H1 (cell line): ENCODE results near the gene SLC6A7. TPM values are rescaled to one million over a fixed set of nuclear protein-coding genes. Genes with fewer than 3 reads are reported as not detected.

Source experiments
- CTCF ChIA-PET: fragments of 300-600 bp; sonication (Branson Sonifier 250); formaldehyde crosslinking; loops from one replicate; lab custom pipeline; 2021; ENCODE audit not compliant: partially characterized antibody; lab: Charles Lee
- POLR2A ChIA-PET: fragments of 300-600 bp; sonication (Branson Sonifier 250); formaldehyde crosslinking; loops from one replicate; lab custom pipeline; 2021; ENCODE audit warnings: inconsistent platforms; ENCODE audit not compliant: partially characterized antibody; lab: Charles Lee
- DNase-seq, 2 experiments: peaks; one replicate each; pipeline versions ENCODE4 v3.0.0 to v3.0.0-alpha.2; 2010 to 2022; ENCODE audit warnings: low spot score in 2 of 2, low read depth in 1 of 2, mixed read lengths in 1 of 2
- FAIRE-seq: peaks from 2 replicates; lab custom pipeline; 2011; peaks lifted over from hg19 to GRCh38; lab: Jason Lieb, UNC
- H2AFZ ChIP-seq: 2 replicates; pipeline ENCODE4 v1.8.1; 2012; ENCODE audit warnings: low read length, inconsistent platforms
- H2AK5ac ChIP-seq: 2 replicates; pipeline ENCODE4 v1.6.1; 2013; ENCODE audit warnings: low read depth, low read length
- H2BK120ac ChIP-seq: replicated peaks from 2 replicates; pipeline ENCODE3; 2013; ENCODE audit warnings: low read depth, low read length, inconsistent platforms
- H2BK12ac ChIP-seq: 2 replicates; pipeline ENCODE4 v1.6.1; 2013; ENCODE audit warnings: low read depth, low read length
- H2BK15ac ChIP-seq: 2 replicates; pipeline ENCODE4 v1.6.1; 2013; ENCODE audit warnings: low read length
- H2BK20ac ChIP-seq: 2 replicates; pipeline ENCODE4 v1.6.1; 2013; ENCODE audit warnings: low read length
- H2BK5ac ChIP-seq: 2 replicates; pipeline ENCODE4 v1.6.1; 2013; ENCODE audit warnings: low read depth, low read length
- H3K14ac ChIP-seq: 2 replicates; pipeline ENCODE4 v1.6.1; 2013; ENCODE audit warnings: inconsistent platforms; ENCODE audit not compliant: insufficient read length
- H3K18ac ChIP-seq: 2 replicates; pipeline ENCODE4 v1.6.1; 2013; ENCODE audit warnings: low read length; ENCODE audit errors: extremely low read depth
- H3K23ac ChIP-seq: 2 replicates; pipeline ENCODE4 v1.6.1; 2013; ENCODE audit warnings: inconsistent platforms; ENCODE audit not compliant: insufficient read length
- H3K23me2 ChIP-seq: 2 replicates; pipeline ENCODE4 v1.6.1; 2013; ENCODE audit warnings: low read depth, low read length
- H3K27ac ChIP-seq: 2 replicates; pipeline ENCODE4 v1.6.1; 2011; ENCODE audit warnings: low read depth, low read length, inconsistent platforms
- H3K27me3 ChIP-seq, 4 experiments: replicated peaks in 1 of 4; 1 replicate in 1 of 4; 2 replicates in 3 of 4; pipeline versions ENCODE4 v1.6.1 to v1.8.1; 2011 to 2013; ENCODE audit warnings: low read length in 3 of 4, mild to moderate bottlenecking in 3 of 4, inconsistent platforms in 2 of 4, mixed read lengths in 2 of 4, moderate library complexity in 1 of 4; ENCODE audit not compliant: control insufficient read depth in 3 of 4, insufficient read depth in 3 of 4; ENCODE audit errors: extremely low read depth in 1 of 4
- H3K36me3 ChIP-seq, 4 experiments: 2 replicates each; pipeline versions ENCODE4 v1.6.1 to v1.8.1; 2011 to 2013; ENCODE audit warnings: mild to moderate bottlenecking in 4 of 4, low read length in 3 of 4, moderate library complexity in 2 of 4, control low read depth in 1 of 4, inconsistent platforms in 1 of 4; ENCODE audit not compliant: insufficient read depth in 4 of 4, control insufficient read depth in 2 of 4
- H3K4ac ChIP-seq: replicated peaks from 2 replicates; pipeline ENCODE3; 2013; ENCODE audit warnings: low read length, low read depth, mixed read lengths, inconsistent platforms; ENCODE audit not compliant: insufficient read length
- H3K4me1 ChIP-seq, 4 experiments: replicated peaks in 1 of 4; 1 replicate in 1 of 4; 2 replicates in 3 of 4; pipeline versions ENCODE4 v1.6.1 to v1.8.1; 2011 to 2013; ENCODE audit warnings: low read length in 3 of 4, inconsistent platforms in 2 of 4, mixed read lengths in 1 of 4; ENCODE audit not compliant: insufficient read depth in 4 of 4, control insufficient read depth in 3 of 4
- H3K4me2 ChIP-seq, 2 experiments: 2 replicates each; pipeline versions ENCODE4 v1.6.1 to v1.8.1; 2011 to 2013; ENCODE audit warnings: low read depth in 2 of 2, low read length in 2 of 2, control low read depth in 1 of 2, inconsistent platforms in 1 of 2, mild to moderate bottlenecking in 1 of 2; ENCODE audit not compliant: insufficient read depth in 1 of 2
- H3K4me3 ChIP-seq, 4 experiments: fragments of 200-600, 300-600 bp in 1 of 4; sonication (generic), shearing (Covaris generic), sonication (Bioruptor Twin) in 1 of 4; 2 replicates each; pipeline versions ENCODE4 v1.5.1 to v1.8.1; 2011 to 2016; ENCODE audit warnings: low read length in 4 of 4, low read depth in 3 of 4, control low read depth in 2 of 4, inconsistent platforms in 2 of 4, mild to moderate bottlenecking in 2 of 4, mixed read lengths in 1 of 4, moderate library complexity in 1 of 4; ENCODE audit not compliant: insufficient read depth in 2 of 4; ENCODE audit errors: extremely low read depth in 1 of 4
- H3K56ac ChIP-seq: replicated peaks from 2 replicates; pipeline ENCODE3; 2013; ENCODE audit warnings: low read depth, mild to moderate bottlenecking, mixed read lengths, low read length, inconsistent platforms; ENCODE audit not compliant: insufficient read length
- H3K79me1 ChIP-seq: 2 replicates; pipeline ENCODE4 v1.6.1; 2013; ENCODE audit warnings: low read depth, low read length, control low read depth
- H3K79me2 ChIP-seq, 2 experiments: 2 replicates each; pipeline versions ENCODE4 v1.6.1 to v1.8.1; 2012 to 2013; ENCODE audit warnings: low read length in 2 of 2, mild to moderate bottlenecking in 2 of 2, inconsistent platforms in 1 of 2; ENCODE audit not compliant: insufficient read depth in 2 of 2, control insufficient read depth in 1 of 2
- H3K9ac ChIP-seq, 4 experiments: replicated peaks in 1 of 4; 1 replicate in 1 of 4; 2 replicates in 3 of 4; pipeline versions ENCODE4 v1.6.1 to v1.8.1; 2011 to 2013; ENCODE audit warnings: low read depth in 3 of 4, low read length in 3 of 4, control low read depth in 2 of 4, mild to moderate bottlenecking in 2 of 4, moderate library complexity in 2 of 4, inconsistent platforms in 1 of 4; ENCODE audit errors: extremely low read depth in 1 of 4
- H3K9me3 ChIP-seq, 2 experiments: 2 replicates each; pipeline versions ENCODE4 v1.6.1 to v1.8.1; 2012 to 2013; ENCODE audit warnings: mild to moderate bottlenecking in 2 of 2, moderate library complexity in 2 of 2, control low read depth in 1 of 2, inconsistent platforms in 1 of 2, low read depth in 1 of 2, low read length in 1 of 2, mixed read lengths in 1 of 2; ENCODE audit not compliant: insufficient read depth in 2 of 2
- H4K20me1 ChIP-seq, 2 experiments: replicated peaks in 1 of 2; 2 replicates each; pipeline versions ENCODE3 to v1.8.1; 2011 to 2013; ENCODE audit warnings: inconsistent platforms in 2 of 2, low read length in 2 of 2, mild to moderate bottlenecking in 1 of 2; ENCODE audit not compliant: insufficient read depth in 2 of 2, control insufficient read depth in 1 of 2
- H4K5ac ChIP-seq: 2 replicates; pipeline ENCODE4 v1.6.1; 2013; ENCODE audit warnings: low read length, low read depth, mixed read lengths, inconsistent platforms; ENCODE audit not compliant: insufficient read length
- H4K8ac ChIP-seq: 2 replicates; pipeline ENCODE4 v1.8.0; 2013; ENCODE audit warnings: mild to moderate bottlenecking, moderate library complexity, low read length, inconsistent platforms; ENCODE audit not compliant: insufficient read depth; ENCODE audit errors: extremely low read depth
- H4K91ac ChIP-seq: replicated peaks from 2 replicates; pipeline ENCODE3; 2013; ENCODE audit warnings: low read length, mixed read lengths, inconsistent platforms; ENCODE audit not compliant: insufficient read length
- CBX5 ChIP-seq: fragments of 300-800, 300-1000 bp; sonication (generic); IDR thresholded peaks from 2 replicates; pipeline ENCODE4 v1.7.1; 2016; ENCODE audit warnings: antibody characterized with exemption, low read length, low read depth
- CHD1 ChIP-seq: IDR thresholded peaks from 2 replicates; pipeline ENCODE4 v1.6.1; 2012; ENCODE audit warnings: low read depth, low read length, improper control_type of control experiment
- EZH2 ChIP-seq: fragments of 200-600 bp; sonication (generic); IDR thresholded peaks from 2 replicates; pipeline ENCODE4 v1.7.1; 2012; ENCODE audit warnings: low read depth, mild to moderate bottlenecking, moderate library complexity, low read length, inconsistent platforms; ENCODE audit not compliant: severe bottlenecking
- GABPA ChIP-seq: IDR thresholded peaks from 2 replicates; pipeline ENCODE4 v1.6.1; 2011; ENCODE audit warnings: mild to moderate bottlenecking, low read length, moderate library complexity, borderline replicate concordance; ENCODE audit not compliant: insufficient read depth
- HDAC2 ChIP-seq, 2 experiments: fragments of 300-600 bp in 1 of 2; sonication (generic) in 1 of 2; IDR thresholded peaks; 2 replicates each; pipeline ENCODE4 v1.6.1; 2011 to 2012; ENCODE audit warnings: low read depth in 2 of 2, low read length in 2 of 2, mild to moderate bottlenecking in 2 of 2, moderate library complexity in 2 of 2, borderline replicate concordance in 1 of 2, inconsistent platforms in 1 of 2
- KDM1A ChIP-seq: fragments of 200-600, 300-600 bp; sonication (generic); IDR thresholded peaks from 2 replicates; pipeline ENCODE4 v1.7.1; 2016; ENCODE audit warnings: mild to moderate bottlenecking, low read length, borderline replicate concordance
- KDM4A ChIP-seq: IDR thresholded peaks from one replicate; pipeline ENCODE4 v1.7.1; 2012; ENCODE audit warnings: low read depth, mild to moderate bottlenecking, moderate library complexity, low read length, inconsistent platforms; ENCODE audit not compliant: severe bottlenecking
- KDM5A ChIP-seq: fragments of 200-600 bp; IDR thresholded peaks from 2 replicates; pipeline ENCODE4 v1.7.1; 2012; ENCODE audit warnings: mild to moderate bottlenecking, low read length, inconsistent platforms, mixed read lengths
- MAFK ChIP-seq: IDR thresholded peaks from 2 replicates; pipeline ENCODE4 v1.6.1; 2012; ENCODE audit warnings: low read depth, mild to moderate bottlenecking, improper control_type of control experiment, low read length
- POLR2AphosphoS5 ChIP-seq: IDR thresholded peaks from 2 replicates; pipeline ENCODE4 v1.6.1; 2011; ENCODE audit warnings: low read depth, low read length
- SP2 ChIP-seq: IDR thresholded peaks from 2 replicates; pipeline ENCODE4 v1.6.1; 2012; ENCODE audit warnings: mild to moderate bottlenecking, low read length, inconsistent platforms
- SP4 ChIP-seq: IDR thresholded peaks from 2 replicates; pipeline ENCODE4 v1.6.1; 2012; ENCODE audit warnings: low read length, inconsistent platforms
- TAF1 ChIP-seq: IDR thresholded peaks from 2 replicates; pipeline ENCODE4 v1.6.1; 2011; ENCODE audit warnings: mild to moderate bottlenecking, low read depth, low read length
- TCF12 ChIP-seq: IDR thresholded peaks from 2 replicates; pipeline ENCODE4 v1.6.1; 2011; ENCODE audit warnings: low read depth, mild to moderate bottlenecking, low read length
- YY1 ChIP-seq: IDR thresholded peaks from 2 replicates; pipeline ENCODE4 v1.6.1; 2011; ENCODE audit warnings: low read depth, mild to moderate bottlenecking, low read length
- WGBS, 2 experiments: shearing (Covaris generic) in 1 of 2; methylation state at CpG; one replicate each; pipeline versions ENCODE4 v1.1.6 to v1.1.7; 2013 to 2015; ENCODE audit warnings: low lambda C conversion rate in 2 of 2, mixed read lengths in 2 of 2, inconsistent platforms in 1 of 2, low coverage in 1 of 2, missing lambda C conversion rate in 1 of 2; ENCODE audit not compliant: insufficient replicate concordance in 2 of 2, insufficient coverage in 1 of 2, insufficient read length in 1 of 2; ENCODE audit errors: extremely low coverage in 1 of 2, missing lambda C conversion rate in 1 of 2; 5-methylcytosine and 5-hydroxymethylcytosine counted together
- polyA plus RNA-seq, 7 experiments: library from polyadenylated mRNA; depleted of rRNA in 3 of 7; stranded (reverse) in 5 of 7; unstranded in 2 of 7; fragments of >200 nt in 5 of 7; fragments of 200-250 nt in 2 of 7; gene quantifications; 1 replicate in 5 of 7; 2 replicates in 1 of 7; 4 replicates in 1 of 7; pipeline versions ENCODE4 v1.2.1 to v1.2.3, GENCODE V29; 2011 to 2013; ENCODE audit warnings: missing spikeins in 2 of 7, mixed read lengths in 2 of 7
- total RNA-seq: library from RNA; stranded (reverse); fragmentation: NEBNext Ultra II Directional; extraction: Animal tissue kit (Norgen Biotek cat#: 25700); gene quantifications from 2 replicates; pipeline ENCODE4 v1.2.1, GENCODE V29; 2021

Gene SLC6A7
- total and polyA plus RNA-seq, 2 of the 8 experiments (the other 6 are each of a cell fraction or from before 2014, with no cell fraction given) = 0.07 to 0.12 TPM

GRCh38 chr5:150186137-150186536, 3.7 kb upstream of the SLC6A7 start:
- no peak overlapping the region for H2BK12ac ChIP-seq
- no peak overlapping the region for H2AK5ac ChIP-seq
- H3K56ac ChIP-seq = no peak overlapping the region
- no peak overlapping the region for H3K23ac ChIP-seq
- no peak overlapping the region for H3K18ac ChIP-seq
- no peak overlapping the region for H3K27ac ChIP-seq
- H3K79me1 ChIP-seq = no peaks in the 10 kb centered on the region
- no peak overlapping the region for H4K8ac ChIP-seq
- H2BK15ac ChIP-seq = no peak overlapping the region
- DNase-seq (no peak), FAIRE-seq (no peak)
- H2BK20ac ChIP-seq = no peak overlapping the region
- peaks cover 6% of the 10 kb centered on the region; the same call in 1 of the 2 replicates for H3K23me2 ChIP-seq
- H3K9me3 ChIP-seq = no peaks in the 10 kb centered on the region
- no peak overlapping the region for H3K4me2 ChIP-seq
- no peak overlapping the region for H2BK5ac ChIP-seq
- 78% methylated on average over 8 of the region's 8 CpGs; no CpG with 5 or more reads in 1 of the 2 experiments for WGBS, 2 experiments
- peaks cover 4 to 26% (median 8%) of the 10 kb centered on the region in 4 experiments for H3K4me1 ChIP-seq
- peaks cover 1 to 3% of the 10 kb centered on the region in 2 experiments for H4K20me1 ChIP-seq
- no peaks in the 10 kb centered on the region for H3K36me3 ChIP-seq
- no peak overlapping the region for H3K4me3 ChIP-seq
- no peak overlapping the region for H2AFZ ChIP-seq
- no peak for TF ChIP-seq GABPA
- TF ChIP-seq CBX5 = no peak
- TF ChIP-seq CHD1 = no peak
- TF ChIP-seq SP4 = no peak
- no peak for TF ChIP-seq EZH2
- no peak for TF ChIP-seq MAFK
- TF ChIP-seq TCF12 = no peak
- TF ChIP-seq POLR2AphosphoS5 = no peak
- TF ChIP-seq KDM5A = no peak
- TF ChIP-seq YY1 = no peak
- no peak for TF ChIP-seq KDM4A
- no peak for TF ChIP-seq SP2
- TF ChIP-seq HDAC2 (IDR thresholded peaks at IDR 0.05; ENCODE audit: borderline replicate concordance in 1 of 2, low read depth in 2 of 2, low read length in 2 of 2) = no peak
- TF ChIP-seq TAF1 = no peak
- TF ChIP-seq KDM1A = no peak
- H3K14ac ChIP-seq = no peak overlapping the region
- H2BK120ac ChIP-seq = no peak overlapping the region
- H3K27me3 ChIP-seq = peaks cover 29 to 54% (median 47%) of the 10 kb centered on the region in 4 experiments
- H3K4ac ChIP-seq = no peak overlapping the region
- no peak overlapping the region for H3K9ac ChIP-seq
- ChIA-PET POLR2A (interaction anchor here (1.2 kb wide), 1 partner anchor 26 kb away, joined by 3 read pairs; no protein-coding TSS in a partner anchor), CTCF (interaction anchor here (1.1 to 23.7 kb wide), 3 partner anchors 11 to 56 kb away, joined by 3 to 302 read pairs (median 206); no protein-coding TSS in a partner anchor)
- no peaks in the 10 kb centered on the region for H3K79me2 ChIP-seq
- H4K91ac ChIP-seq = no peak overlapping the region
- no peak overlapping the region for H4K5ac ChIP-seq
